Adipose tissue (tissue), 3 donors: ENCODE data around the gene VAMP4. TPM values are rescaled to one million over a fixed set of nuclear protein-coding genes. Genes with fewer than 3 reads are reported as not detected.
"Not testable (repeated sequence)": the region's sequence is repeated elsewhere in the genome, so short reads cannot be mapped to it uniquely, and the experiment has no call there.

Source experiments
- H3K27ac ChIP-seq: one replicate; pipeline ENCODE4 v1.5.1; 2013; ENCODE audit warnings: low read depth, low read length
- WGBS, 3 donors: extraction: QIAGEN DNeasy Blood & Tissue Kit; methylation state at CpG; one replicate each; pipeline ENCODE4 v1.1.7; 2013; 5-methylcytosine and 5-hydroxymethylcytosine counted together
- polyA plus RNA-seq, 3 donors: library from polyadenylated mRNA; stranded (reverse); fragments of 200-250 nt; gene quantifications; one replicate each; pipeline ENCODE4 v1.2.3, GENCODE V29; 2013
- donor health status: healthy with polysubstance abuse.
- donor health status: Bipolar disorder and iron deficiency.
- donor health status: healthy.

The VAMP4 gene
- polyA plus RNA-seq, 3 donors, result 3.6 to 8.8 (median 6.7) TPM

DNA sequence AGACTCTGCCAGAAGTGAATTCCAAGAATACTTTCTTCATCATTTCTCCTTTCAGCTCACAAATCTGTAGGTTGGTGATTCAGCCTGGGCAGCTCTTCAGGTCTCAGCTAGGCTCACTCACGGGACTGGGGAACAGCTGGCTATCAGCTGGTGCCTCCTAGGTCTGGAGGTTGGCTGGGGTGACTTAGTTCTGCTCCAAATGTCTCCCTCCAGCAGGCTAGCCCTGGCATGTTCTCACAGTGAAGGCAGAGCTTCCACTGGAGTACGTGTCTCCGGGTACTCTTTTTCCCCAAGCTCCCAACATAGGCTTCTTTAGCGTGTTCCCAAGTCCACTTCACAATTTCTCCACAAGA is 12.5 kb upstream of the VAMP4 start:
- H3K27ac ChIP-seq, result no peak overlapping the region
- 74 to 86% (median 75%) methylated on average over 4 of the region's 4 CpGs for WGBS, 3 donors

- H3K27ac ChIP-seq, result no peak overlapping the region
- whole genome bisulfite sequencing, 3 donors, result 59 to 65% (median 59%) methylated on average over 4 of the region's 4 CpGs
These were observed 12.0 kb upstream of the VAMP4 start for GRCh38 chr1:171753685-171754352.

DNA sequence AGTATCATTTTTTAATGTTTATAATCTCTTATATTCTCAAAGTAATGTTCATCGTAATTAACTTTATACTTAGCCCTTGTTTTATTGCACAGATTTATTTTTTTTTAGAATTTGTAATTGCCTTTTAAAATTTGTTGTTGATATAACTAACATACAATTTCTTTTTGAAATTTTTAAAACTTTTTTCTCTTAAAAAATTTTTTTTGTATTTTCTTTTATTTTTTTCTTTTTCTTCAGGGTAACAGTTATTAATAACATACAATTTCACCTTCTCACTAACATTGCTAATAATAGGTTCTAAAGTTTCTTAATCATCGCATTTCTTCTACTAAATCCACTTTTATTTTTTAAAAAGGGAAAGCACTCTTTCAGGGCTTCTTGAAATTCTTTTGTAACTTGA is 11.3 kb upstream of the VAMP4 start:
- WGBS, 3 donors, result 95 to 96% (median 95%) methylated on average over 2 of the region's 2 CpGs
- no peak overlapping the region for H3K27ac ChIP-seq

- WGBS, 3 donors, result 95 to 97% (median 96%) methylated on average over 6 of the region's 6 CpGs
- no peak overlapping the region for H3K27ac ChIP-seq
These were observed 9.4 kb upstream of the VAMP4 start for GRCh38 chr1:171751221-171751620.

DNA sequence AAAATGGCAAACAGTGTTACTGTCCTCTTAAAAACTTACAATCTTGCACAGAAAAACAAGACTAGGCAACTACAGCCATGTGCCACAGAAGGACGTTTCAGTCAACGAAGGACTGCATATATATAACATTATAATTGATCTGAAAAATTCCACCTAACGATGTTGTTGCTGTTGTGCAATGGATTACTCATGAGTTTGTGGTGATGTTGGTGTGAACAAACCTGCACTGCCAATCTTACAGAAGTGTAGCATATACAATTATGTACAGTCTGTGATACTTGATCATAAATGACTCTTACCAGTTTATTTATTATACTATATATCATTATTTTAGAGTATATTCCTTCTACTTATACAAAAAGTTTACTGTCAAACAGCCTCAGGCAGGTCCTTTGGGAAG is 6.8 kb upstream of the VAMP4 start:
- WGBS, 3 donors, result 75 to 80% (median 78%) methylated on average over 3 of the region's 3 CpGs
- no peak overlapping the region for H3K27ac ChIP-seq

GRCh38 chr1:171744986-171745385 is 3.1 kb upstream of the VAMP4 start:
- no peak overlapping the region for H3K27ac ChIP-seq
- WGBS, 3 donors, result 70 to 96% (median 83%) methylated on average over 8 of the region's 8 CpGs

- 26 to 39% (median 35%) methylated on average over 8 of the region's 8 CpGs for WGBS, 3 donors
- H3K27ac ChIP-seq, result no peak overlapping the region
These were observed 1.4 kb upstream of the VAMP4 start for GRCh38 chr1:171743081-171743870.

DNA sequence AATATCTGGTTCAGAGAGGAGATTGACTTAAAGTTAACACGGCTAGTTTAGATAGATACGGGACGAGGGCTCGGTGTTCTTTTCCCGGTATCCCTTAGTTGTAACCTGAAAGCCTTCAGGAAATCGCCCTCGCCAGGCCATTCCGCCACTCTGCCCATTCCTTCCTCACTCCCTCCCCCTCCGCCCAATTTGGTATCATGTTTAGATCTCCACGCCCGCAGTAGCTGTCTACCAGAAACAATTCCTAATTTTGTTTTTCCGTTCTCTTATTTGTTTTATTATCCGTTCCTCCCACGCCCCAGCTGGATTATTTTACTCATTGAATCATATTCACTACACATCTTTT is 685 bp upstream of the VAMP4 start:
- peak overlapping the region; percentile 48 for H3K27ac ChIP-seq
- WGBS, 3 donors, result 0% methylated on average over 14 of the region's 14 CpGs

GRCh38 chr1:171740987-171741871 is 636 bp downstream of the VAMP4 start:
- H3K27ac ChIP-seq, result peak overlapping the region; percentile 48
- 1 to 2% (median 2%) methylated on average over 28 of the region's 28 CpGs for WGBS, 3 donors

- 77 to 85% (median 81%) methylated on average over 2 of the region's 2 CpGs for WGBS, 3 donors
- no peak overlapping the region for H3K27ac ChIP-seq
These were observed 1.5 kb downstream of the VAMP4 start for GRCh38 chr1:171740356-171740863.

DNA sequence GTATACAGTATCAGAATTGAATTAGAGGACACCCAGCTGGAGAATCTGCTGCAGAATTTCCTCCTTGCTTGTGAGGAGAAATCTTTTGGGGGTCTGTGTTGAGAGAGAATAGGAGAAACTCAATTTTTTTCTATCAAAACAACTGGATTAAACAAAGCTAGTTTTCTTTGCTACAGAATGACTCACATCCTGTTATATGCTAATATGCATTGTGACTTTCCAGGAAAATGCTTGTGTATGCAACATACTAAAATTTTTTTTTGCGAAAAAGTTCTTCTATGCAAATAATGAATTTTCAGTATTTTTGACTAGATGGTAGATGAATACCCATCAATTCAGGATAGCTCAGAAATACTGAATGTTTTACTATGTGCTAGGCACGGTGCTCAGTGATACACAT is 2.2 kb downstream of the VAMP4 start:
- WGBS, 3 donors, result 65 to 81% (median 77%) methylated on average over 2 of the region's 2 CpGs
- no peak overlapping the region for H3K27ac ChIP-seq

DNA sequence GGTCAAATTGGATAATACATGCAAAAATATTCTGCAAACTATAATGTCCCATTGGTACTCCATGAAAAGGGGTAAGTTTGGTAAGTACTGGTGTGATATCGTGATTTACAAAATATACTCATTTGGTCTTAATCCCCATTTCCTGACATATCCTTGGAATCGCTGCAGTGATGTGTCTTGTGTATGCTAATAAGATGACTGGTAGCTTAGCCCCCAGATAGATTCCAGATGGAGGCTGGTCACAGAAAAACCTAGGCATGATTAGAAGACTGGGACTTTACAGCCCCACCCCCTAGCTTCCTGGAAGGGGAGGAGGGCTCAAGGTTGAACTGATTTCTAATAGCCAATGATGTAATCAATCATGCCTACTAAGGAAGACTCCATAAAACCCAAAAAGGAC is 3.0 kb downstream of the VAMP4 start:
- H3K27ac ChIP-seq, result no peak overlapping the region
- WGBS, 3 donors, result 91 to 100% (median 96%) methylated on average over 2 of the region's 2 CpGs

DNA sequence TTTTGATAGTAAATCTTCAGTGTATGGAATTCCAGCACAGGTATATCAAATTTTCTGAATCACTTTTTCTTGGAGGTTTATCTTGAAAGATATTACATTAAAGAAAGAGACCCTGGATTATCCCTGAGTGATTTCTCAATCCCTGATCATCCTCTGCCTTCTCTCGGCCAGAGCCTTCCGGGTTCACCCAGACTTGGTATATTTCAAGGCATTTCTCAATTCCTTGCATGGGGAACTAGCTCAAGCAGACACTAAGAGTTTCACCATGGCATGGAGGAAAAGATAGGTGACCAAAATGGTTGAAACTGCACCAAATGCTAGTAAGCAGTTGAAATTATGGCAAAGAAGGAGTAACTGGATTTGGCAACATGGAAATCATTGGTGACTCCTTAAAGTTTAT is 5.7 kb downstream of the VAMP4 start:
- 64 to 90% (median 67%) methylated on average over 2 of the region's 2 CpGs for WGBS, 3 donors
- no peak overlapping the region for H3K27ac ChIP-seq

GRCh38 chr1:171730052-171730451 is 11.8 kb downstream of the VAMP4 start:
- no peak overlapping the region for H3K27ac ChIP-seq

DNA sequence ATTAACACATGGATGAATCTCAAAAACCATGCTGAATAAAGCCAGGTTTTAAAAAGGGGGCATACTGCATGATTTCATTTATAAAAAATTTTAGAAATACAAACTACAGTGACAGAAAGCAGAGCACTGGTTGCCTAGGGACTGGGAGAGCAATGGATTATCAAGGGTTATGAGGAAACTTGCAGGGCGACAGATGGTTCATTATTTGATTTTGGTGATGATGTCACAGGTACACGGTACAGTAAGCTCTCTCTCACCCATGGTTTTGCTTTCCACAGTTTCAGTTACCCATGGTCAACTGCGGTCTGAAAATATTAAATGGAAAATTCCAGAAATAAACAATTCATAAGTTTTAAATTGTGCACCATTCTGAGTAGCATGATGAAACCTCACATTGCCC is 14.1 kb downstream of the VAMP4 start:
- H3K27ac ChIP-seq, result no peak overlapping the region
- WGBS, 3 donors, result 75 to 92% (median 83%) methylated on average over 3 of the region's 3 CpGs

DNA sequence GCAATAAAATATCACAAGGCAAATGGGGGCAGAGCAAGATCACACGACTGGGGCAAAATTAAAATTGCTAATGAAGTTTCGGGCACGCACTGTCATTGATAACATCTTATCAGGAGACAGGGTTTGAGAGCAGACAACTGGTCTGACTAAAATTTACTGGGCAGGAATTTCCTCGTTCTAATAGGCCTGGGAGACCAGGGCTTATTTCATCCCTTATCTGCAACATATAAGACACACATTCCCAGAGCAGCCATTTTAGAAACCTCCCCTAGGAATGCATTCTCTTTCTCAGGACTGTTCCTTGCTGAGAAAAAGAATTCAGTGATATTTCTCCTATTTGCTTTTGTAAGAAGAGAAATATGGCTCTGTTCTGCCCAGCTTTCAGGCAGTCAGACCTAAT is 18.7 kb downstream of the VAMP4 start:
- WGBS, 3 donors, result 98% methylated on average over 4 of the region's 4 CpGs
- not testable (repeated sequence) for H3K27ac ChIP-seq

DNA sequence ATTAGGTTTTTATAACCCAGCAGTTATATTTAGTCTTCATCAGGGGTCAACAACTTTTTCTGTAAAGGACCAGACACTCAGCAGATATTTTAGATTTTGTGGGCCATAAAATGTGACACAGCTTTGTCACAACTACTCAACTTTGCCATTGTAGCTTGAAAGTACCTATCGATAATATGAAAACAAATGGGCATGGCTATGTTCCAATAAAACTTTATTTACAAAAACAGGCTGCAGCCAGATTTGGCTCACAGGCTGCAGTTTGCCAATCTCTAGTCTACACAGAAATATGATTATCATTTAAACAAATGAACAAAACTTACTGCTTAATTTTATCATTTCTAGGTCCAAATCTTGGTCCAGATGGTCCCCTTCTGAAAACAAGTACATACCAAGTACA is 23.0 kb downstream of the VAMP4 start:
- WGBS, 3 donors, result 84 to 97% (median 95%) methylated on average over 1 of the region's 1 CpG
- no peak overlapping the region for H3K27ac ChIP-seq

GRCh38 chr1:171718216-171718615 is 23.6 kb downstream of the VAMP4 start:
- H3K27ac ChIP-seq, result no peak overlapping the region
- 95 to 97% (median 95%) methylated on average over 1 of the region's 1 CpG for WGBS, 3 donors

- no peak overlapping the region for H3K27ac ChIP-seq
These were observed 24.7 kb downstream of the VAMP4 start for GRCh38 chr1:171717062-171717718.

More at GRCh38 chr1:171717062-171717718, 24.7 kb downstream of the VAMP4 start:
- WGBS, 3 donors, result 73 to 83% (median 77%) methylated on average over 2 of the region's 2 CpGs
